Loucy (cell line): ENCODE data around the gene PTPRN2.

Source experiments
- CTCF ChIP-seq: fragments of 200-600 bp; sonication (generic); conservative IDR thresholded peaks from 2 replicates; pipeline ENCODE4 v1.5.1; 2014; ENCODE audit warnings: mild to moderate bottlenecking, antibody characterized with exemption, low read length
- EZH2phosphoT487 ChIP-seq: fragments of 200-600 bp; IDR thresholded peaks from 2 replicates; pipeline ENCODE4 v1.6.1; 2018; ENCODE audit warnings: antibody characterized with exemption, mild to moderate bottlenecking, moderate library complexity, borderline replicate concordance

- TF ChIP-seq EZH2phosphoT487 (no peak), CTCF (no peak)
These were observed 50.1 kb downstream of the PTPRN2 start for GRCh38 chr7:158537516-158537882.
